ENCODE measurements around the gene DENND4A.

DENND4A gene

GRCh38 chr15:65766422-65767263 is 25.4 kb downstream of the DENND4A start:
- no peak for TF ChIP-seq CTCF (IDR thresholded peaks at IDR 0.05; ENCODE audit: low read depth, low read length, missing control alignments)
- no peak overlapping the region for H3K4me3 ChIP-seq (replicated peaks; ENCODE audit: low read depth, low read length)
- no peak for DNase-seq (ENCODE audit: extremely low read depth, low read depth)

GRCh38 chr15:65765106-65765505 is 27.0 kb downstream of the DENND4A start:
- no peak for DNase-seq (ENCODE audit: extremely low read depth, low read depth)
- no peak overlapping the region for H3K4me3 ChIP-seq (replicated peaks; ENCODE audit: low read depth, low read length)
- TF ChIP-seq CTCF (IDR thresholded peaks at IDR 0.05; ENCODE audit: low read depth, low read length, missing control alignments) = no peak

GRCh38 chr15:65762914-65763787 is 28.9 kb downstream of the DENND4A start:
- DNase-seq (ENCODE audit: extremely low read depth, low read depth) = no peak
- H3K4me3 ChIP-seq (replicated peaks; ENCODE audit: low read depth, low read length) = no peak overlapping the region
- TF ChIP-seq CTCF (IDR thresholded peaks at IDR 0.05; ENCODE audit: low read depth, low read length, missing control alignments) = no peak

- H3K4me3 ChIP-seq (replicated peaks; ENCODE audit: low read depth, low read length) = no peak overlapping the region
- no peak for DNase-seq (ENCODE audit: extremely low read depth, low read depth)
- TF ChIP-seq CTCF (IDR thresholded peaks at IDR 0.05; ENCODE audit: low read depth, low read length, missing control alignments) = no peak
Observed at GRCh38 chr15:65762399-65762798, 29.7 kb downstream of the DENND4A start.

GRCh38 chr15:65761210-65761926 is 30.7 kb downstream of the DENND4A start:
- no peak for TF ChIP-seq CTCF (IDR thresholded peaks at IDR 0.05; ENCODE audit: low read depth, low read length, missing control alignments)
- DNase-seq (ENCODE audit: extremely low read depth, low read depth) = no peak
- no peak overlapping the region for H3K4me3 ChIP-seq (replicated peaks; ENCODE audit: low read depth, low read length)

- TF ChIP-seq CTCF (IDR thresholded peaks at IDR 0.05; ENCODE audit: low read depth, low read length, missing control alignments) = no peak
- no peak for DNase-seq (ENCODE audit: extremely low read depth, low read depth)
Observed at GRCh38 chr15:65759441-65759840, 32.7 kb downstream of the DENND4A start.

More at GRCh38 chr15:65759441-65759840, 32.7 kb downstream of the DENND4A start:
- no peak overlapping the region for H3K4me3 ChIP-seq (replicated peaks; ENCODE audit: low read depth, low read length)

Data from HFF-Myc (cell line).